Astrocyte of the cerebellum (primary cell): ENCODE measurements around the gene CEND1.

Experiments
- DNase-seq: peaks from one replicate; pipeline ENCODE4 v3.0.0-alpha.2; 2011; ENCODE audit warnings: low read depth
- H3K4me3 ChIP-seq: 2 replicates; pipeline ENCODE4 v1.5.1; 2011; ENCODE audit warnings: mild to moderate bottlenecking, low read depth, low read length, moderate library complexity
- CTCF ChIP-seq: IDR thresholded peaks from 2 replicates; pipeline ENCODE4 v1.5.1; 2012; ENCODE audit warnings: low read length, low read depth, moderate library complexity, mild to moderate bottlenecking; ENCODE audit errors: missing control alignments
- in situ Hi-C: cut with HindIII; loops from 2 replicates; pipeline ENCODE4 v1.10.0; 2017; ENCODE audit warnings: low sequenced_read_pairs

Gene CEND1

GRCh38 chr11:831118-831864, 41.4 kb upstream of the CEND1 start:
- peak overlapping the region; percentile 30 for H3K4me3 ChIP-seq
- TF ChIP-seq CTCF, result no peak
- DNase-seq, result no peak
- in situ Hi-C loops, result no loop called here

GRCh38 chr11:830295-831117, 40.6 kb upstream of the CEND1 start:
- in situ Hi-C loops, result no loop called here
- no peak for TF ChIP-seq CTCF
- peak overlapping the region; percentile 30 for H3K4me3 ChIP-seq
- no peak for DNase-seq

GRCh38 chr11:829847-830294, 40.0 kb upstream of the CEND1 start:
- peak overlapping the region; percentile 30 for H3K4me3 ChIP-seq
- in situ Hi-C loops, result no loop called here
- no peak for DNase-seq
- no peak for TF ChIP-seq CTCF

GRCh38 chr11:829176-829846, 39.4 kb upstream of the CEND1 start:
- TF ChIP-seq CTCF, result no peak
- in situ Hi-C loops, result no loop called here
- no peak for DNase-seq
- H3K4me3 ChIP-seq, result peak overlapping the region; percentile 30

- in situ Hi-C loops, result no loop called here
- no peak overlapping the region for H3K4me3 ChIP-seq
- no peak for TF ChIP-seq CTCF
- no peak for DNase-seq
Observed at GRCh38 chr11:828506-829175, 38.8 kb upstream of the CEND1 start.

- DNase-seq, result no peak
- in situ Hi-C loops, result no loop called here
- peak within 1 kb of the TSS; percentile 21 for H3K4me3 ChIP-seq
- no peak for TF ChIP-seq CTCF
Observed at GRCh38 chr11:827897-828192, 38.0 kb upstream of the CEND1 start, which contains the start of gene CRACR2B. TSS of gene CRACR2B (plus strand) at chr11:827919. CDS start at chr11:828608, 689 bp downstream.
